ENCODE data around the gene PLPP3.
A peak's percentile ranks its signal among the peaks of the same experiment; 100 is the strongest.

The PLPP3 gene

GRCh38 chr1:56511766-56512165 is 67.6 kb downstream of the PLPP3 start:
- Histone ChIP-seq H3K4me2 (ENCODE audit: low read length) (no peak overlapping the region), H3K9me3 (ENCODE audit: control insufficient read depth, low read length) (no peaks in the 10 kb centered on the region), H3K4me3 (ENCODE audit: low read depth, low read length) (no peak overlapping the region), H3K9ac (no peak overlapping the region), H3K27ac (no peak overlapping the region), H3K79me2 (peaks cover 12% of the 10 kb centered on the region), H3K36me3 (ENCODE audit: control insufficient read depth, insufficient read depth, low read length) (no peaks in the 10 kb centered on the region), H3K4me1 (peaks cover 44% of the 10 kb centered on the region), H3K27me3 (ENCODE audit: control insufficient read depth, insufficient read depth, low read length) (no peaks in the 10 kb centered on the region), H2AFZ (no peak overlapping the region)
- no peak for TF ChIP-seq CTCF (IDR thresholded peaks at IDR 0.05)

GRCh38 chr1:56511364-56511763 is 68.0 kb downstream of the PLPP3 start:
- H3K4me2 ChIP-seq (ENCODE audit: low read length): no peak overlapping the region
- no peak overlapping the region for H3K9ac ChIP-seq
- H3K36me3 ChIP-seq (ENCODE audit: control insufficient read depth, insufficient read depth, low read length): no peaks in the 10 kb centered on the region
- no peaks in the 10 kb centered on the region for H3K27me3 ChIP-seq (ENCODE audit: control insufficient read depth, insufficient read depth, low read length)
- no peak overlapping the region for H2AFZ ChIP-seq
- H3K9me3 ChIP-seq (ENCODE audit: control insufficient read depth, low read length): no peaks in the 10 kb centered on the region
- TF ChIP-seq CTCF (IDR thresholded peaks at IDR 0.05): no peak
- peaks cover 12% of the 10 kb centered on the region for H3K79me2 ChIP-seq
- H3K27ac ChIP-seq: no peak overlapping the region
- peaks cover 44% of the 10 kb centered on the region for H3K4me1 ChIP-seq
- H3K4me3 ChIP-seq (ENCODE audit: low read depth, low read length): no peak overlapping the region

GRCh38 chr1:56510642-56511021 is 68.7 kb downstream of the PLPP3 start:
- Histone ChIP-seq H2AFZ (no peak overlapping the region), H3K4me3 (ENCODE audit: low read depth, low read length) (no peak overlapping the region), H3K4me1 (peaks cover 46% of the 10 kb centered on the region), H3K79me2 (peaks cover 12% of the 10 kb centered on the region), H3K9me3 (ENCODE audit: control insufficient read depth, low read length) (no peaks in the 10 kb centered on the region), H3K9ac (no peak overlapping the region), H3K36me3 (ENCODE audit: control insufficient read depth, insufficient read depth, low read length) (no peaks in the 10 kb centered on the region), H3K4me2 (ENCODE audit: low read length) (peak overlapping the region; percentile 50), H3K27me3 (ENCODE audit: control insufficient read depth, insufficient read depth, low read length) (no peaks in the 10 kb centered on the region), H3K27ac (peak overlapping the region; percentile 42)
- no peak for TF ChIP-seq CTCF (IDR thresholded peaks at IDR 0.05)

GRCh38 chr1:56509713-56510641 is 69.4 kb downstream of the PLPP3 start:
- H3K79me2 ChIP-seq: peaks cover 12% of the 10 kb centered on the region
- H3K9me3 ChIP-seq (ENCODE audit: control insufficient read depth, low read length): no peaks in the 10 kb centered on the region
- peak overlapping the region; percentile 42 for H3K27ac ChIP-seq
- H3K27me3 ChIP-seq (ENCODE audit: control insufficient read depth, insufficient read depth, low read length): no peaks in the 10 kb centered on the region
- H3K36me3 ChIP-seq (ENCODE audit: control insufficient read depth, insufficient read depth, low read length): no peaks in the 10 kb centered on the region
- TF ChIP-seq CTCF (IDR thresholded peaks at IDR 0.05): no peak
- peak overlapping the region; percentile 7 for H3K4me3 ChIP-seq (ENCODE audit: low read depth, low read length)
- H3K4me2 ChIP-seq (ENCODE audit: low read length): peak overlapping the region; percentile 50
- H3K9ac ChIP-seq: no peak overlapping the region
- peaks cover 43% of the 10 kb centered on the region for H3K4me1 ChIP-seq
- H2AFZ ChIP-seq: no peak overlapping the region
